Mesendoderm (in vitro differentiated cells): ENCODE measurements around the gene CSPG4. TPM values are rescaled to one million over a fixed set of nuclear protein-coding genes. Genes with fewer than 3 reads are reported as not detected.
"Not testable (repeated sequence)": the region's sequence is repeated elsewhere in the genome, so short reads cannot be mapped to it uniquely, and the experiment has no call there.

Experiments used
- DNase-seq: peaks from one replicate; pipeline ENCODE4 v3.0.0; 2013
- H2AK5ac ChIP-seq: 2 replicates; pipeline ENCODE4 v1.6.1; 2013; ENCODE audit warnings: low read length, inconsistent platforms
- H2BK120ac ChIP-seq: 2 replicates; pipeline ENCODE4 v1.6.1; 2013; ENCODE audit warnings: low read depth, mild to moderate bottlenecking, low read length, moderate library complexity, mixed read lengths
- H2BK15ac ChIP-seq: replicated peaks from 2 replicates; pipeline ENCODE4 v1.6.1; 2013; ENCODE audit warnings: low read depth, mild to moderate bottlenecking, moderate library complexity
- H2BK5ac ChIP-seq: 2 replicates; pipeline ENCODE4 v1.6.1; 2013; ENCODE audit warnings: low read length, inconsistent platforms
- H3K18ac ChIP-seq: 2 replicates; pipeline ENCODE4 v1.6.1; 2013; ENCODE audit warnings: mild to moderate bottlenecking, low read length, mixed read lengths
- H3K23ac ChIP-seq: one replicate; pipeline ENCODE4 v1.6.1; 2013; ENCODE audit warnings: low read length
- H3K27ac ChIP-seq: 2 replicates; pipeline ENCODE4 v1.5.1; 2013; ENCODE audit warnings: low read depth, mild to moderate bottlenecking, inconsistent platforms, low read length, moderate library complexity
- H3K27me3 ChIP-seq: 2 replicates; pipeline ENCODE4 v1.6.1; 2013; ENCODE audit warnings: low read length, control low read depth, mild to moderate bottlenecking, inconsistent platforms; ENCODE audit not compliant: insufficient read depth, poor library complexity
- H3K36me3 ChIP-seq: 2 replicates; pipeline ENCODE4 v1.6.1; 2013; ENCODE audit warnings: low read length, inconsistent platforms; ENCODE audit not compliant: control insufficient read depth, insufficient read depth
- H3K4ac ChIP-seq: one replicate; pipeline ENCODE4 v1.6.1; 2013; ENCODE audit warnings: low read depth, mild to moderate bottlenecking, low read length, moderate library complexity
- H3K4me1 ChIP-seq: 2 replicates; pipeline ENCODE4 v1.6.1; 2013; ENCODE audit warnings: low read depth, low read length, inconsistent platforms; ENCODE audit not compliant: control insufficient read depth
- H3K4me2 ChIP-seq: 2 replicates; pipeline ENCODE4 v1.6.1; 2013; ENCODE audit warnings: low read length
- H3K4me3 ChIP-seq: 2 replicates; pipeline ENCODE4 v1.5.1; 2013; ENCODE audit warnings: mild to moderate bottlenecking, low read length
- H3K56ac ChIP-seq: one replicate; pipeline ENCODE4 v1.6.1; 2013; ENCODE audit warnings: low read length
- H3K79me1 ChIP-seq: 2 replicates; pipeline ENCODE4 v1.6.1; 2013; ENCODE audit warnings: low read length, inconsistent platforms
- H3K79me2 ChIP-seq: 2 replicates; pipeline ENCODE4 v1.6.1; 2013; ENCODE audit warnings: mild to moderate bottlenecking, low read length; ENCODE audit not compliant: control insufficient read depth, insufficient read depth
- H3K9ac ChIP-seq: 2 replicates; pipeline ENCODE4 v1.6.1; 2013; ENCODE audit warnings: low read length, inconsistent platforms
- H4K5ac ChIP-seq: one replicate; pipeline ENCODE4 v1.6.1; 2013; ENCODE audit warnings: low read length
- H4K8ac ChIP-seq: one replicate; pipeline ENCODE4 v1.6.1; 2013; ENCODE audit warnings: low read depth, mild to moderate bottlenecking, control low read depth, low read length, moderate library complexity
- WGBS: extraction: QIAGEN DNeasy Blood & Tissue Kit; methylation state at CpG from one replicate; pipeline ENCODE4 v1.1.7; 2013; ENCODE audit warnings: low lambda C conversion rate, missing lambda C conversion rate; ENCODE audit not compliant: insufficient coverage; ENCODE audit errors: extremely low coverage; 5-methylcytosine and 5-hydroxymethylcytosine counted together
- polyA plus RNA-seq, 2 experiments: library from polyadenylated mRNA; stranded (reverse); fragments of 200-250 nt; gene quantifications; one replicate each; pipeline ENCODE4 v1.2.3, GENCODE V29; 2013

CSPG4 gene, protein sequence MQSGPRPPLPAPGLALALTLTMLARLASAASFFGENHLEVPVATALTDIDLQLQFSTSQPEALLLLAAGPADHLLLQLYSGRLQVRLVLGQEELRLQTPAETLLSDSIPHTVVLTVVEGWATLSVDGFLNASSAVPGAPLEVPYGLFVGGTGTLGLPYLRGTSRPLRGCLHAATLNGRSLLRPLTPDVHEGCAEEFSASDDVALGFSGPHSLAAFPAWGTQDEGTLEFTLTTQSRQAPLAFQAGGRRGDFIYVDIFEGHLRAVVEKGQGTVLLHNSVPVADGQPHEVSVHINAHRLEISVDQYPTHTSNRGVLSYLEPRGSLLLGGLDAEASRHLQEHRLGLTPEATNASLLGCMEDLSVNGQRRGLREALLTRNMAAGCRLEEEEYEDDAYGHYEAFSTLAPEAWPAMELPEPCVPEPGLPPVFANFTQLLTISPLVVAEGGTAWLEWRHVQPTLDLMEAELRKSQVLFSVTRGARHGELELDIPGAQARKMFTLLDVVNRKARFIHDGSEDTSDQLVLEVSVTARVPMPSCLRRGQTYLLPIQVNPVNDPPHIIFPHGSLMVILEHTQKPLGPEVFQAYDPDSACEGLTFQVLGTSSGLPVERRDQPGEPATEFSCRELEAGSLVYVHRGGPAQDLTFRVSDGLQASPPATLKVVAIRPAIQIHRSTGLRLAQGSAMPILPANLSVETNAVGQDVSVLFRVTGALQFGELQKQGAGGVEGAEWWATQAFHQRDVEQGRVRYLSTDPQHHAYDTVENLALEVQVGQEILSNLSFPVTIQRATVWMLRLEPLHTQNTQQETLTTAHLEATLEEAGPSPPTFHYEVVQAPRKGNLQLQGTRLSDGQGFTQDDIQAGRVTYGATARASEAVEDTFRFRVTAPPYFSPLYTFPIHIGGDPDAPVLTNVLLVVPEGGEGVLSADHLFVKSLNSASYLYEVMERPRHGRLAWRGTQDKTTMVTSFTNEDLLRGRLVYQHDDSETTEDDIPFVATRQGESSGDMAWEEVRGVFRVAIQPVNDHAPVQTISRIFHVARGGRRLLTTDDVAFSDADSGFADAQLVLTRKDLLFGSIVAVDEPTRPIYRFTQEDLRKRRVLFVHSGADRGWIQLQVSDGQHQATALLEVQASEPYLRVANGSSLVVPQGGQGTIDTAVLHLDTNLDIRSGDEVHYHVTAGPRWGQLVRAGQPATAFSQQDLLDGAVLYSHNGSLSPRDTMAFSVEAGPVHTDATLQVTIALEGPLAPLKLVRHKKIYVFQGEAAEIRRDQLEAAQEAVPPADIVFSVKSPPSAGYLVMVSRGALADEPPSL (N-terminal part only)
- 0.34 TPM for polyA plus RNA-seq (2013, experiment 1 of 2)
- polyA plus RNA-seq (2013, experiment 2 of 2), result 0.35 TPM

DNA sequence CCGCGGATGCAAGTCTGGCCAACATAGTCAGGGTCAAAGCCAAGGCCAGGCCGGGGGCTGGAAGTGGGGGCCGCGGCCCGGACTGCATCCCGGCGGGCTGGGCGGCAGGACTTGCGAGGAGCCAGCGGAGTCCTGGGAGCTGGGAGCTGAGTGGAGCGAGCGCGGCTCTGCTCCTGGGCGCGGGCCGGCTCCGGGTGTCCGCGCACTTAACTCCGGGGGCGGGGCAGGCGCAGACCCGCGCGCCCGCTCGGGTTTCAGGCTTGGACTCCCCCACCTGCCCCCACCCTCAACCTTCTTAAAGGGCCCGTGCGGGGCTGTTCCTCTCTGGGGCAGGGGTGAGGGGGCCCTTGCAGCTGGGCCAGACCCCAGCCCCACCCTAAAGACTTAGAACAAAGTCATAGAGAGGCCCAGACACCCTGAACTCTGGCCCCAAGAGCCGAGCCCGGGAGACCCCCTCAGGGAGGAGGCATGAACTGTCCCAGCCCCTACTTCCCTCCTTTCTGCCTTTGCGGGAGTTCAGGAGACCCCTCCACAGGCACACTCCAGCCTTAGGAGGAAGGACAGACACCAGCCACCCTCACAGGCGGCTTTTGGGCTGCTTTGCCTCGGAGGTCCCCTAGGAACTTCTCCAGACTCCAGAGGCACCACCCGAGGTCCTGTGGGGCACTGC, at the start of gene CSPG4:
Gene CSPG4, minus strand, starts transcription at position 181 of the 670 bp plus-strand sequence. Its CDS starts 93 bp downstream, at position 88.
- peaks cover 2% of the 10 kb centered on the region for H3K4me1 ChIP-seq
- H3K27ac ChIP-seq, result no peak within 1 kb of the TSS
- peak within 1 kb of the TSS; percentile 89 for H3K56ac ChIP-seq
- H2AK5ac ChIP-seq, result no peak within 1 kb of the TSS
- peak within 1 kb of the TSS; percentile 85 for H3K9ac ChIP-seq
- H3K18ac ChIP-seq, result peak within 1 kb of the TSS; percentile 46
- peak within 1 kb of the TSS; percentile 44 for H3K4me3 ChIP-seq
- peak; percentile 58 for DNase-seq
- no peaks in the 10 kb centered on the region for H3K27me3 ChIP-seq
- no peak within 1 kb of the TSS for H2BK5ac ChIP-seq
- no peak within 1 kb of the TSS for H4K5ac ChIP-seq
- peak within 1 kb of the TSS; percentile 93 for H3K4me2 ChIP-seq
- H2BK15ac ChIP-seq, result no peak within 1 kb of the TSS
- H4K8ac ChIP-seq, result no peak within 1 kb of the TSS
- H3K36me3 ChIP-seq, result no peaks in the 10 kb centered on the region
- WGBS, result no CpG with 5 or more reads among the region's 36 CpGs
- H3K23ac ChIP-seq, result no peak within 1 kb of the TSS
- H3K79me1 ChIP-seq, result no peaks in the 10 kb centered on the region
- H3K79me2 ChIP-seq, result no peaks in the 10 kb centered on the region
- no peak within 1 kb of the TSS for H2BK120ac ChIP-seq
- no peak within 1 kb of the TSS for H3K4ac ChIP-seq

DNA sequence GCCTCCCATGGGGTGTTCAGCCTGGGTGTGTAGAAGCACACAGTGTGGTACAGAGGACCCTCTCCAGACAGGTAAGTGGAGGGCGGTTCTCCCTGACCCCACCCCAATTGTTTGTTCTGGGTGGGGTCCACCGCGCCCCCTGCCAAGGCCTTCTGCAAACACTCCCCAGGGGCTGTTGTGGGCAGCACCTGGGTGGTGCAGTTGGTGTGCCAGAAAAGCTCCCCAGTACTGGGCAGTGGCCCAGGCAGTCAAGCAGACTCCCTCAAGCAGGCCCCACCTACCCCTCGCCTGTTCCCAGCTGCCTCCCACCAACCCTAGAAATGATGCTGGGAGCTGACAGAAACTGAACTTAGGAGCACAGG, 49.7 kb upstream of the CSPG4 start:
- not testable (repeated sequence) for H3K23ac ChIP-seq, H4K8ac ChIP-seq, H3K4ac ChIP-seq, H3K56ac ChIP-seq, H2BK15ac ChIP-seq, DNase-seq, H2BK120ac ChIP-seq, H3K4me3 ChIP-seq, H3K18ac ChIP-seq, H3K4me1 ChIP-seq, H2BK5ac ChIP-seq, H3K27ac ChIP-seq, H3K4me2 ChIP-seq, H3K27me3 ChIP-seq, H3K79me1 ChIP-seq, H4K5ac ChIP-seq, H3K36me3 ChIP-seq, H2AK5ac ChIP-seq, H3K79me2 ChIP-seq, H3K9ac ChIP-seq
- no CpG with 5 or more reads among the region's 4 CpGs for WGBS

GRCh38 chr15:75761446-75762356, 49.1 kb upstream of the CSPG4 start:
- no CpG with 5 or more reads among the region's 10 CpGs for WGBS
- Histone ChIP-seq H3K9ac (no peak overlapping the region), H3K79me1 (no peaks in the 10 kb centered on the region), H3K4me1 (no peaks in the 10 kb centered on the region), H3K79me2 (no peaks in the 10 kb centered on the region), H4K5ac (no peak overlapping the region), H3K4me2 (no peak overlapping the region), H3K36me3 (no peaks in the 10 kb centered on the region), H4K8ac (no peak overlapping the region), H3K4me3 (no peak overlapping the region), H3K23ac (no peak overlapping the region), H2BK15ac (no peak overlapping the region), H3K56ac (no peak overlapping the region), H2AK5ac (no peak overlapping the region), H3K27me3 (no peaks in the 10 kb centered on the region), H3K4ac (no peak overlapping the region), H3K27ac (no peak overlapping the region), H2BK5ac (no peak overlapping the region), H2BK120ac (no peak overlapping the region), H3K18ac (no peak overlapping the region)
- no peak for DNase-seq

GRCh38 chr15:75760704-75761435, 48.2 kb upstream of the CSPG4 start:
- no peaks in the 10 kb centered on the region for H3K4me1 ChIP-seq
- no peak overlapping the region for H3K23ac ChIP-seq
- H3K4me2 ChIP-seq, result no peak overlapping the region
- WGBS, result no CpG with 5 or more reads among the region's 14 CpGs
- H3K56ac ChIP-seq, result no peak overlapping the region
- H3K18ac ChIP-seq, result no peak overlapping the region
- no peak overlapping the region for H2BK5ac ChIP-seq
- no peaks in the 10 kb centered on the region for H3K79me2 ChIP-seq
- no peak overlapping the region for H3K27ac ChIP-seq
- H2BK120ac ChIP-seq, result no peak overlapping the region
- no peak for DNase-seq
- no peak overlapping the region for H3K9ac ChIP-seq
- no peaks in the 10 kb centered on the region for H3K36me3 ChIP-seq
- no peaks in the 10 kb centered on the region for H3K79me1 ChIP-seq
- no peak overlapping the region for H3K4ac ChIP-seq
- H3K4me3 ChIP-seq, result no peak overlapping the region
- no peak overlapping the region for H4K8ac ChIP-seq
- H2AK5ac ChIP-seq, result no peak overlapping the region
- H3K27me3 ChIP-seq, result no peaks in the 10 kb centered on the region
- no peak overlapping the region for H2BK15ac ChIP-seq
- H4K5ac ChIP-seq, result no peak overlapping the region
